Ishikawa (cell line): ENCODE measurements around the gene GGT6.

Experiments used
- EP300 ChIP-seq: IDR thresholded peaks from 2 replicates; pipeline ENCODE4 v1.6.1; 2012; ENCODE audit warnings: borderline replicate concordance
- FOXM1 ChIP-seq: IDR thresholded peaks from 2 replicates; pipeline ENCODE4 v1.6.1; 2012; ENCODE audit warnings: low read depth, borderline replicate concordance
- MAX ChIP-seq: IDR thresholded peaks from 2 replicates; pipeline ENCODE4 v1.6.1; 2012
- REST ChIP-seq: IDR thresholded peaks from 2 replicates; pipeline ENCODE4 v1.6.1; 2012; ENCODE audit warnings: low read depth, mild to moderate bottlenecking
- TAF1 ChIP-seq: IDR thresholded peaks from 2 replicates; pipeline ENCODE4 v1.6.1; 2012; ENCODE audit warnings: low read depth, mild to moderate bottlenecking
- TCF12 ChIP-seq: IDR thresholded peaks from 2 replicates; pipeline ENCODE4 v1.6.1; 2012; ENCODE audit warnings: low read depth
- TEAD4 ChIP-seq: IDR thresholded peaks from 2 replicates; pipeline ENCODE4 v1.6.1; 2012
- USF1 ChIP-seq: IDR thresholded peaks from 2 replicates; pipeline ENCODE4 v1.6.1; 2012
- ZBTB7A ChIP-seq: IDR thresholded peaks from 2 replicates; pipeline ENCODE4 v1.6.1; 2012; ENCODE audit warnings: low read depth

- TF ChIP-seq USF1, result no peak
- 0 out of 2 replicates have a peak, but pooled peaks have one; percentile 26 for TF ChIP-seq MAX
- TF ChIP-seq EP300, result no peak
- TF ChIP-seq FOXM1, result no peak
- no peak for TF ChIP-seq TAF1
- no peak for TF ChIP-seq ZBTB7A
- no peak for TF ChIP-seq TEAD4
- TF ChIP-seq REST, result no peak
- TF ChIP-seq TCF12, result no peak
Measured at GRCh38 chr17:4604111-4604644, 43.8 kb upstream of the GGT6 start.
